Hepatocyte (in vitro differentiated cells): ENCODE data around the gene COPS7A.

ENCODE experiments used
- EZH2 ChIP-seq: fragments of 200-600 bp; sonication (generic); IDR thresholded peaks from 2 replicates; pipeline ENCODE4 v1.6.1; 2016; ENCODE audit warnings: antibody characterized with exemption, mild to moderate bottlenecking, borderline replicate concordance
- EZH2phosphoT487 ChIP-seq: fragments of 200-600 bp; sonication (generic); IDR thresholded peaks from one replicate; pipeline ENCODE4 v1.6.1; 2018; ENCODE audit warnings: antibody characterized with exemption, mild to moderate bottlenecking, low read depth, moderate library complexity; ENCODE audit not compliant: unreplicated experiment, severe bottlenecking
- TF ChIP-seq, protein P1 (sequence below): fragments of 200-600 bp; sonication (generic); IDR thresholded peaks from 2 replicates; pipeline ENCODE4 v1.5.1; 2016; ENCODE audit warnings: antibody characterized with exemption, mild to moderate bottlenecking; ENCODE audit not compliant: poor library complexity

DNA sequence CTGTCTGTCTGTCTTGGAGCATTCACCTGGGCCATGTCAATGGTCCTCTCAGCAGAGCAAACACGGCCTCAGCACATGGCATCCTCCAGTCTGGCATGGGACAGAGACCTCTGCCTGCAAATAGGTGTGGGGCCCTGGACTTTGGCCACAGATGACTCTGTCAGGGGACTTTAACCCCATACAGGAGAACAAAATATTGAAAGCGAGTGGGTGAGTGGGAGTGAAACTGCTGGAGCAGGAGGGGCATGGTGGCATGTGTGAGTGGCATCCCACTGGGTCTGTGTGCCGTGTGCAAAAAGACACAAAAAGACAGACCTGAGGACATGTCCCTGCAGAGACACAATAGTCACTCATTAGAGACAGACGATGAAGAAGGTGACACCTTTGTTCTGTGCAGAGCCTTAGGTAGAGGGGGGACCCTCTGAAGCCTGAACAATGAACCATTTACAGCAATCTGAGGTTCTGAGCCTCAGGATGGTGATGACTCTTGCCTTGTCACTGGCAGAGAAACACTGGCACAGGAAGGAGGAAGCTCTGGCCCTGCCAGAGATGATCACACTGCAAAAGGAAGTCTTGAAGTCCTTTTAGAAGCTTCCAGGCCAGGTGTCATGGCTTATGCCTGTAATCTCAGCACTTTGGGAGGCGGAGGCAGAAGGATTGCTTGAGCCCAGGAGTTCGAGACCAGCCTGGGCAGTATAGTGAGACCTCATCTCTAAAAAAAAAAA, 56.0 kb downstream of the COPS7A start:
- TF ChIP-seq, protein P1, sequence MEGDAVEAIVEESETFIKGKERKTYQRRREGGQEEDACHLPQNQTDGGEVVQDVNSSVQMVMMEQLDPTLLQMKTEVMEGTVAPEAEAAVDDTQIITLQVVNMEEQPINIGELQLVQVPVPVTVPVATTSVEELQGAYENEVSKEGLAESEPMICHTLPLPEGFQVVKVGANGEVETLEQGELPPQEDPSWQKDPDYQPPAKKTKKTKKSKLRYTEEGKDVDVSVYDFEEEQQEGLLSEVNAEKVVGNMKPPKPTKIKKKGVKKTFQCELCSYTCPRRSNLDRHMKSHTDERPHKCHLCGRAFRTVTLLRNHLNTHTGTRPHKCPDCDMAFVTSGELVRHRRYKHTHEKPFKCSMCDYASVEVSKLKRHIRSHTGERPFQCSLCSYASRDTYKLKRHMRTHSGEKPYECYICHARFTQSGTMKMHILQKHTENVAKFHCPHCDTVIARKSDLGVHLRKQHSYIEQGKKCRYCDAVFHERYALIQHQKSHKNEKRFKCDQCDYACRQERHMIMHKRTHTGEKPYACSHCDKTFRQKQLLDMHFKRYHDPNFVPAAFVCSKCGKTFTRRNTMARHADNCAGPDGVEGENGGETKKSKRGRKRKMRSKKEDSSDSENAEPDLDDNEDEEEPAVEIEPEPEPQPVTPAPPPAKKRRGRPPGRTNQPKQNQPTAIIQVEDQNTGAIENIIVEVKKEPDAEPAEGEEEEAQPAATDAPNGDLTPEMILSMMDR: no peak
- TF ChIP-seq EZH2phosphoT487: no peak
- no peak for TF ChIP-seq EZH2
